GM19238 (cell line): Measurements from ENCODE around the gene CD99.
A peak's percentile ranks its signal among the peaks of the same experiment; 100 is the strongest.

Experiments used
- DNase-seq: peaks from one replicate; pipeline ENCODE4 v3.0.0; 2011; ENCODE audit warnings: low spot score; ENCODE audit not compliant: insufficient read length

CD99 gene

GRCh38 chrX:2690856-2691542 is at the start of gene CD99:
CD99 (plus strand) TSS chrX:2691295; CDS start chrX:2691361, 66 bp downstream.
- DNase-seq, result peak; percentile 87

GRCh38 chrX:2642146-2642545 is 48.9 kb upstream of the CD99 start:
- DNase-seq, result no peak

- no peak for DNase-seq
Measured at GRCh38 chrX:2642791-2643190, 48.3 kb upstream of the CD99 start.

- no peak for DNase-seq
Measured at GRCh38 chrX:2643880-2644279, 47.2 kb upstream of the CD99 start.

GRCh38 chrX:2645563-2645962 is 45.5 kb upstream of the CD99 start:
- DNase-seq, result no peak

- DNase-seq, result no peak
Measured at GRCh38 chrX:2647627-2648026, 43.5 kb upstream of the CD99 start.

GRCh38 chrX:2650037-2650436 is 41.1 kb upstream of the CD99 start:
- DNase-seq, result no peak

GRCh38 chrX:2650865-2651264 is 40.2 kb upstream of the CD99 start:
- DNase-seq, result no peak

GRCh38 chrX:2652106-2652505 is 39.0 kb upstream of the CD99 start:
- no peak for DNase-seq

- DNase-seq, result no peak
Measured at GRCh38 chrX:2654436-2655340, 36.4 kb upstream of the CD99 start.

GRCh38 chrX:2656257-2656836 is 34.7 kb upstream of the CD99 start:
- no peak for DNase-seq

GRCh38 chrX:2657532-2658113 is 33.5 kb upstream of the CD99 start:
- no peak for DNase-seq

- no peak for DNase-seq
Measured at GRCh38 chrX:2658585-2659292, 32.4 kb upstream of the CD99 start.

GRCh38 chrX:2662586-2662985 is 28.5 kb upstream of the CD99 start:
- DNase-seq, result no peak

GRCh38 chrX:2664502-2664901 is 26.6 kb upstream of the CD99 start:
- DNase-seq, result no peak

- DNase-seq, result no peak
Measured at GRCh38 chrX:2665387-2666304, 25.4 kb upstream of the CD99 start.

- no peak for DNase-seq
Measured at GRCh38 chrX:2666491-2666890, 24.6 kb upstream of the CD99 start.

GRCh38 chrX:2670978-2671377 is 20.1 kb upstream of the CD99 start:
- no peak for DNase-seq

GRCh38 chrX:2672084-2672483 is 19.0 kb upstream of the CD99 start:
- DNase-seq, result no peak

- no peak for DNase-seq
Measured at GRCh38 chrX:2673611-2674010, 17.5 kb upstream of the CD99 start.
